GM23338 (cell line): Measurements from ENCODE around the gene KRT71. TPM values are rescaled to one million over a fixed set of nuclear protein-coding genes. Genes with fewer than 3 reads are reported as not detected.

Experiments used
- ATAC-seq: fragments of 200-7000 bp; cut with Tn5 transposase; 3 replicates; pipeline ENCODE4 v1.9.1; 2020
- DNase-seq: peaks from one replicate; pipeline ENCODE4 v3.0.0-alpha.2; 2015; ENCODE audit warnings: low spot score
- H2AFZ ChIP-seq: fragments of 200-600 bp; sonication (generic); 2 replicates; pipeline ENCODE4 v1.8.0; 2016; ENCODE audit warnings: antibody characterized with exemption, mild to moderate bottlenecking, moderate library complexity
- H3F3A ChIP-seq: fragments of 200-600 bp; sonication (generic); replicated peaks from 2 replicates; pipeline ENCODE4 v1.8.0; 2017; ENCODE audit warnings: antibody characterized with exemption, mixed run types, low read depth
- H3K27ac ChIP-seq: fragments of 200-600 bp; sonication (generic); 2 replicates; pipeline ENCODE4 v1.6.1; 2016; ENCODE audit warnings: low read depth
- H3K27me3 ChIP-seq: fragments of 200-600 bp; sonication (generic); 2 replicates; pipeline ENCODE4 v1.8.0; 2016; ENCODE audit warnings: mild to moderate bottlenecking, mixed run types, moderate library complexity; ENCODE audit not compliant: insufficient read depth
- H3K36me3 ChIP-seq: fragments of 200-600 bp; sonication (generic); 2 replicates; pipeline ENCODE4 v1.8.0; 2016; ENCODE audit warnings: mild to moderate bottlenecking; ENCODE audit not compliant: insufficient read depth
- H3K4me1 ChIP-seq: fragments of 200-600 bp; sonication (generic); 2 replicates; pipeline ENCODE4 v1.8.0; 2016; ENCODE audit warnings: mild to moderate bottlenecking, moderate library complexity; ENCODE audit not compliant: insufficient read depth
- H3K4me2 ChIP-seq: fragments of 200-600 bp; sonication (generic); 2 replicates; pipeline ENCODE4 v1.7.1; 2017; ENCODE audit warnings: mixed run types
- H3K4me3 ChIP-seq: fragments of 200-600 bp; sonication (generic); 2 replicates; pipeline ENCODE4 v1.6.1; 2016; ENCODE audit warnings: mixed run types
- H3K79me2 ChIP-seq: fragments of 200-600 bp; sonication (generic); replicated peaks from 2 replicates; pipeline ENCODE4 v1.8.0; 2017; ENCODE audit warnings: mild to moderate bottlenecking; ENCODE audit not compliant: insufficient read depth
- H3K9me2 ChIP-seq: fragments of 200-600 bp; sonication (generic); 2 replicates; pipeline ENCODE4 v1.8.0; 2017; ENCODE audit not compliant: insufficient read depth
- H4K20me1 ChIP-seq: fragments of 200-600 bp; sonication (generic); replicated peaks from 2 replicates; pipeline ENCODE4 v1.8.0; 2017; ENCODE audit warnings: mild to moderate bottlenecking; ENCODE audit not compliant: insufficient read depth
- H3K27ac Mint-ChIP-seq: 2 replicates; pipeline ENCODE4 v1.8.0; 2020; ENCODE audit warnings: inconsistent platforms, mild to moderate bottlenecking, moderate library complexity, mixed read lengths
- H3K27me3 Mint-ChIP-seq: 3 replicates; pipeline ENCODE4 v1.8.0; 2022; ENCODE audit warnings: low read depth, mild to moderate bottlenecking, moderate library complexity, mixed read lengths, inconsistent platforms; ENCODE audit not compliant: insufficient read depth, poor library complexity
- H3K36me3 Mint-ChIP-seq: 3 replicates; pipeline ENCODE4 v1.8.0; 2021; ENCODE audit warnings: low read depth, mild to moderate bottlenecking, inconsistent platforms, moderate library complexity, mixed read lengths
- H3K4me1 Mint-ChIP-seq: 3 replicates; pipeline ENCODE4 v1.8.0; 2020; ENCODE audit warnings: mild to moderate bottlenecking, inconsistent platforms, mixed read lengths
- H3K4me3 Mint-ChIP-seq: 3 replicates; pipeline ENCODE4 v1.8.0; 2021; ENCODE audit warnings: moderate library complexity, mild to moderate bottlenecking, inconsistent platforms, mixed read lengths
- H3K9me3 Mint-ChIP-seq: 3 replicates; pipeline ENCODE4 v1.8.0; 2020; ENCODE audit warnings: moderate library complexity, mild to moderate bottlenecking, inconsistent platforms, mixed read lengths
- CREB1 ChIP-seq: fragments of 250-450 bp; sonication (Bioruptor Pico); IDR thresholded peaks from 2 replicates; pipeline ENCODE4 v1.5.0; 2020; ENCODE audit warnings: low read depth, mild to moderate bottlenecking, moderate library complexity
- CTCF ChIP-seq, 2 experiments: fragments of 200-600 bp in 1 of 2; sonication (generic) in 1 of 2; conservative IDR thresholded peaks; 2 replicates each; pipeline versions ENCODE4 v1.5.1 to v1.6.1; 2016 to 2017; ENCODE audit warnings: antibody characterized with exemption in 2 of 2, low read depth in 2 of 2, mild to moderate bottlenecking in 2 of 2, moderate library complexity in 1 of 2
- ETS1 ChIP-seq: IDR thresholded peaks from 2 replicates; pipeline ENCODE4 v1.6.1; 2016; ENCODE audit warnings: antibody characterized with exemption
- EZH2 ChIP-seq: fragments of 200-600 bp; sonication (generic); IDR thresholded peaks from one replicate; pipeline ENCODE4 v1.8.0; 2017; ENCODE audit warnings: antibody characterized with exemption, mild to moderate bottlenecking, low read depth; ENCODE audit not compliant: unreplicated experiment
- EZH2phosphoT487 ChIP-seq: fragments of 200-600 bp; sonication (generic); IDR thresholded peaks from one replicate; pipeline ENCODE4 v1.8.1; 2018; ENCODE audit warnings: antibody characterized with exemption; ENCODE audit not compliant: unreplicated experiment
- JUNB ChIP-seq: IDR thresholded peaks from one replicate; pipeline ENCODE4 v1.6.1; 2016; ENCODE audit warnings: antibody characterized with exemption; ENCODE audit not compliant: unreplicated experiment
- NANOG ChIP-seq: IDR thresholded peaks from 2 replicates; pipeline ENCODE4 v1.6.1; 2016; ENCODE audit warnings: antibody characterized with exemption, borderline replicate concordance
- POLR2AphosphoS5 ChIP-seq: IDR thresholded peaks from 2 replicates; pipeline ENCODE4 v1.6.1; 2016; ENCODE audit warnings: antibody characterized with exemption, low read depth
- REST ChIP-seq: IDR thresholded peaks from one replicate; pipeline ENCODE4 v1.6.1; 2018; ENCODE audit warnings: antibody characterized with exemption; ENCODE audit not compliant: unreplicated experiment
- STAT1 ChIP-seq: IDR thresholded peaks from one replicate; pipeline ENCODE4 v1.6.1; 2016; ENCODE audit warnings: antibody characterized with exemption; ENCODE audit not compliant: unreplicated experiment
- ZNF114 ChIP-seq: fragments of 250-450 bp; sonication (Bioruptor Pico); IDR thresholded peaks from 2 replicates; pipeline ENCODE4 v1.5.0; 2020; ENCODE audit warnings: mild to moderate bottlenecking, moderate library complexity
- ZNF331 ChIP-seq: fragments of 250-450 bp; sonication (Bioruptor Pico); IDR thresholded peaks from 2 replicates; pipeline ENCODE4 v1.5.0; 2020; ENCODE audit warnings: low read depth, mild to moderate bottlenecking, moderate library complexity
- polyA plus RNA-seq: library from polyadenylated mRNA; unstranded; fragments of >200 nt; fragmentation: Nextera tagmentation; extraction: Ambion mirVana; gene quantifications from 2 replicates; pipeline ENCODE4 v1.2.1, GENCODE V29; 2016
- total RNA-seq: library from RNA; depleted of rRNA; stranded (reverse); fragments of >200 nt; shearing (Covaris generic); gene quantifications from 2 replicates; pipeline ENCODE4 v1.2.3, GENCODE V29; 2014

KRT71 gene
- total and polyA plus RNA-seq, 2 experiments from 2014 or later, result not detected

- Mint-ChIP-seq H3K27me3 (peaks cover 4% of the 10 kb centered on the region), H3K4me3 (no peak overlapping the region), H3K27ac (no peak overlapping the region), H3K36me3 (no peaks in the 10 kb centered on the region), H3K9me3 (no peaks in the 10 kb centered on the region), H3K4me1 (no peaks in the 10 kb centered on the region)
- no peaks in the 10 kb centered on the region for H3K79me2 ChIP-seq
- no peak overlapping the region for H2AFZ ChIP-seq
- H3K27ac ChIP-seq, result no peak overlapping the region
- H4K20me1 ChIP-seq, result no peaks in the 10 kb centered on the region
- no peak overlapping the region for H3K4me3 ChIP-seq
- no peaks in the 10 kb centered on the region for H3K4me1 ChIP-seq
- no peaks in the 10 kb centered on the region for H3K9me2 ChIP-seq
- ATAC-seq (no peak), DNase-seq (no peak)
- H3K27me3 ChIP-seq, result no peaks in the 10 kb centered on the region
- no peaks in the 10 kb centered on the region for H3K36me3 ChIP-seq
- H3K4me2 ChIP-seq, result no peak overlapping the region
- H3F3A ChIP-seq, result no peaks in the 10 kb centered on the region
- TF ChIP-seq ZNF114 (CRISPR knock-in tag), result no peak
- TF ChIP-seq CTCF (conservative IDR thresholded peaks at IDR 0.05; ENCODE audit: low read depth in 2 of 2), result no peak
- TF ChIP-seq ETS1, result no peak
- TF ChIP-seq EZH2phosphoT487, result no peak
Measured at GRCh38 chr12:52527121-52527800, 25.7 kb downstream of the KRT71 start.

- Mint-ChIP-seq H3K27me3 (peaks cover 8% of the 10 kb centered on the region), H3K36me3 (no peaks in the 10 kb centered on the region), H3K27ac (no peak overlapping the region; the same call in 1 of the 2 replicates), H3K9me3 (no peaks in the 10 kb centered on the region), H3K4me3 (no peak overlapping the region), H3K4me1 (peaks cover 6% of the 10 kb centered on the region; the same call in 1 of the 3 replicates)
- no peak overlapping the region for H3K27ac ChIP-seq
- no peak for ATAC-seq
- H3K4me2 ChIP-seq, result no peak overlapping the region
- H3K9me2 ChIP-seq, result no peaks in the 10 kb centered on the region
- no peaks in the 10 kb centered on the region for H3K4me1 ChIP-seq
- no peak for DNase-seq
- H2AFZ ChIP-seq, result no peak overlapping the region
- H3K27me3 ChIP-seq, result no peaks in the 10 kb centered on the region
- no peaks in the 10 kb centered on the region for H3K79me2 ChIP-seq
- H4K20me1 ChIP-seq, result no peaks in the 10 kb centered on the region
- no peak overlapping the region for H3K4me3 ChIP-seq
- H3F3A ChIP-seq, result no peaks in the 10 kb centered on the region
- no peaks in the 10 kb centered on the region for H3K36me3 ChIP-seq
- no peak for TF ChIP-seq STAT1
- TF ChIP-seq POLR2AphosphoS5, result no peak
- TF ChIP-seq ZNF331, result no peak
- TF ChIP-seq ETS1, result no peak
- no peak for TF ChIP-seq EZH2phosphoT487
- no peak for TF ChIP-seq CREB1 (CRISPR knock-in tag)
- TF ChIP-seq NANOG, result no peak
- no peak for TF ChIP-seq ZNF114 (CRISPR knock-in tag)
- no peak for TF ChIP-seq EZH2
- TF ChIP-seq JUNB, result no peak
- TF ChIP-seq CTCF (conservative IDR thresholded peaks at IDR 0.05; ENCODE audit: low read depth in 2 of 2), result no peak
- no peak for TF ChIP-seq REST
Measured at GRCh38 chr12:52526511-52526951, 26.4 kb downstream of the KRT71 start.
